Caco-2 (cell line): ENCODE data around the gene ELAVL3. TPM values are rescaled to one million over a fixed set of nuclear protein-coding genes. Genes with fewer than 3 reads are reported as not detected.

ENCODE experiments used
- BruUV-seq: library from RNA; stranded (reverse); fragments of 400-500 nt; replicated peaks from 2 replicates; lab custom pipeline; 2021; lab: Mats Ljungman, UMichigan
- CTCF ChIA-PET: fragments of 300-600 bp; sonication (Branson Sonifier 250); formaldehyde crosslinking; loops from one replicate; lab custom pipeline; 2022; ENCODE audit warnings: antibody characterized with exemption; lab: Charles Lee
- POLR2A ChIA-PET: fragments of 300-600 bp; sonication (Branson Sonifier 250); formaldehyde crosslinking; loops from one replicate; lab custom pipeline; 2022; ENCODE audit warnings: antibody characterized with exemption; lab: Charles Lee
- DNase-seq, 2 experiments: peaks; one replicate each; pipeline versions ENCODE4 v3.0.0 to v3.0.0-alpha.2; 2020 to 2022
- H3K27me3 ChIP-seq: replicated peaks from 2 replicates; pipeline ENCODE4 v1.6.0; 2011; ENCODE audit warnings: low read length; ENCODE audit not compliant: control insufficient read depth, insufficient read depth
- H3K36me3 ChIP-seq: 2 replicates; pipeline ENCODE4 v1.5.1; 2011; ENCODE audit warnings: low read length; ENCODE audit not compliant: control insufficient read depth, insufficient read depth
- H3K4me1 ChIP-seq: fragments of 250-450 bp; sonication (Bioruptor Pico); 2 replicates; pipeline ENCODE4 v1.5.1; 2020; ENCODE audit warnings: mild to moderate bottlenecking
- H3K4me3 ChIP-seq: 2 replicates; pipeline ENCODE4 v1.5.1; 2011; ENCODE audit warnings: low read depth, mild to moderate bottlenecking, control low read depth, low read length
- H3K9me3 ChIP-seq: fragments of 250-450 bp; sonication (Bioruptor Pico); 2 replicates; pipeline ENCODE4 v1.5.1; 2020; ENCODE audit warnings: mild to moderate bottlenecking, moderate library complexity
- H3K27ac Mint-ChIP-seq: one replicate; pipeline ENCODE4 v1.8.0; 2022; ENCODE audit warnings: mixed read lengths; ENCODE audit not compliant: unreplicated experiment
- H3K27me3 Mint-ChIP-seq: one replicate; pipeline ENCODE4 v1.8.0; 2022; ENCODE audit warnings: mixed read lengths; ENCODE audit not compliant: insufficient read depth, unreplicated experiment
- H3K36me3 Mint-ChIP-seq: one replicate; pipeline ENCODE4 v1.8.0; 2022; ENCODE audit warnings: mild to moderate bottlenecking, mixed read lengths; ENCODE audit not compliant: insufficient read depth, unreplicated experiment
- H3K4me1 Mint-ChIP-seq: one replicate; pipeline ENCODE4 v1.8.0; 2022; ENCODE audit warnings: low read depth, mixed read lengths; ENCODE audit not compliant: unreplicated experiment
- H3K4me3 Mint-ChIP-seq: one replicate; pipeline ENCODE4 v1.8.0; 2022; ENCODE audit warnings: mild to moderate bottlenecking, moderate library complexity, mixed read lengths; ENCODE audit not compliant: unreplicated experiment
- H3K9me3 Mint-ChIP-seq: one replicate; pipeline ENCODE4 v1.8.0; 2022; ENCODE audit warnings: mixed read lengths; ENCODE audit not compliant: unreplicated experiment
- CTCF ChIP-seq, 2 experiments: fragments of 200-600 bp in 1 of 2; IDR thresholded peaks; 1 replicate in 1 of 2; 2 replicates in 1 of 2; pipeline versions ENCODE4 v1.5.1 to v1.8.0; 2011 to 2022; ENCODE audit warnings: antibody characterized with exemption in 1 of 2, control low read depth in 1 of 2, inconsistent platforms in 1 of 2, low read depth in 1 of 2, low read length in 1 of 2, mild to moderate bottlenecking in 1 of 2, moderate library complexity in 1 of 2; ENCODE audit not compliant: insufficient read depth in 1 of 2, severe bottlenecking in 1 of 2, unreplicated experiment in 1 of 2
- intact Hi-C: fragments of 100-400 bp; cut with micrococcal nuclease; formaldehyde crosslinking; loops from one replicate; pipeline ENCODE4 v1.10.0; 2022; ENCODE audit not compliant: unreplicated experiment
- total RNA-seq: library from RNA; stranded (reverse); gene quantifications from 2 replicates; pipeline ENCODE4 v1.2.3, GENCODE V29; 2022

Gene ELAVL3
- total RNA-seq, 1 experiment from 2014 or later = not detected

DNA sequence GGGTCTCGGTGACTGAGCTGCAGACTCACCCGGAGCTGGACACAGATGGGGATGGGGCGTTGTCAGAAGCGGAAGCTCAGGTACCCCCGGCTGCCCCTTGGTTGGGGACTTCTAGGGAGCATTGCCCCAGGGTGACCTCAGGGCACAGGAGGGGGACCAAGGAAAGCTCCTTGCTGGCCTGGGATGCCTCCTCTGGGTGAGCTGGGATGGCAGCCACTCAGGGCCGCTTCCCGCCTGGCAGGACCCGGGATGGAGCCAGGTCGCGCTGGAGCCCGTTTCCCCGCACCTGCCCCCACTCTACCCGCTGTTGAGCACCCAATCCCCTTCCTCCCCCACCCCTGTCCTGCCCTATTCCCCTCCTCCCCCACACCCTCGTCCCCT lies 34.6 kb downstream of the ELAVL3 start:
- no TSS peak for BruUV-seq
- Mint-ChIP-seq H3K27ac (no peak overlapping the region), H3K9me3 (no peaks in the 10 kb centered on the region), H3K36me3 (peaks cover 60% of the 10 kb centered on the region), H3K4me1 (no peaks in the 10 kb centered on the region), H3K27me3 (no peaks in the 10 kb centered on the region), H3K4me3 (no peak overlapping the region)
- intact Hi-C loops = no loop called here
- ChIA-PET CTCF (interaction anchor here (0.9 to 1.6 kb wide), 3 partner anchors 11 to 65 kb away, joined by 3 to 12 read pairs (median 3); partner anchors contain the start of gene ODAD3), POLR2A (interaction anchor here (0.9 kb wide), 1 partner anchor 65 kb away, joined by 4 read pairs; no protein-coding TSS in a partner anchor)
- H3K36me3 ChIP-seq = peaks cover 2% of the 10 kb centered on the region
- H3K4me3 ChIP-seq = no peak overlapping the region
- no peaks in the 10 kb centered on the region for H3K4me1 ChIP-seq
- no peaks in the 10 kb centered on the region for H3K9me3 ChIP-seq
- TF ChIP-seq CTCF (IDR thresholded peaks at IDR 0.05; ENCODE audit: insufficient read depth in 1 of 2, low read depth in 1 of 2, low read length in 1 of 2, severe bottlenecking in 1 of 2, unreplicated experiment in 1 of 2) = no peak
- H3K27me3 ChIP-seq = no peaks in the 10 kb centered on the region
- DNase-seq = no peak

DNA sequence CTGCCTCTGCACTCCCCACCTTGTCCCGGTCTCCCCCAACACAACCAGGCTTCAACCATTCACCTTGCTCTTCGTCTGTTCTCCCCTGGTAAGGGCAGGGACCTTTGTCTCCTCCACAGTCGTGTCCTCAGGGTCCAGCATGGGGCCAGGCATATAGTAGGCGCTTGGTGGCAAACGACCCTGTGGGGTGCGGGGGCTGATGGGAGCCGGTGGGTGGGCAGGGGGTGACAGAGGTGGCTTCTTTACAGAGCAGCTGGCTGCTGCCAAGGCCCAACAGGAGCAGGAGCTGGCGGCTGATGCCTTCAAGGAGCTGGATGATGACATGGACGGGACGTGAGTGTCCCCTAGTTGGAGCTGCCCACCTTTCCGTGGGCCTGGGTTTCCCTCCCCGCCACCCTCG lies 35.7 kb downstream of the ELAVL3 start:
- ChIA-PET CTCF (interaction anchor here (0.6 to 1.6 kb wide), 4 partner anchors 10 to 151 kb away, joined by 3 to 12 read pairs (median 3); partner anchors contain the start of gene ODAD3), POLR2A (no interaction called here)
- no TSS peak for BruUV-seq
- Mint-ChIP-seq H3K4me3 (no peak overlapping the region), H3K4me1 (no peaks in the 10 kb centered on the region), H3K27me3 (no peaks in the 10 kb centered on the region), H3K27ac (no peak overlapping the region), H3K9me3 (no peaks in the 10 kb centered on the region), H3K36me3 (peaks cover 66% of the 10 kb centered on the region)
- Histone ChIP-seq H3K27me3 (no peaks in the 10 kb centered on the region), H3K4me1 (no peaks in the 10 kb centered on the region), H3K9me3 (no peaks in the 10 kb centered on the region), H3K36me3 (peaks cover 2% of the 10 kb centered on the region), H3K4me3 (no peak overlapping the region)
- DNase-seq = no peak
- intact Hi-C loops = no loop called here
- no peak for TF ChIP-seq CTCF (IDR thresholded peaks at IDR 0.05; ENCODE audit: insufficient read depth in 1 of 2, low read depth in 1 of 2, low read length in 1 of 2, severe bottlenecking in 1 of 2, unreplicated experiment in 1 of 2)

GRCh38 chr19:11444059-11444458 lies 36.8 kb downstream of the ELAVL3 start:
- Histone ChIP-seq H3K4me1 (no peaks in the 10 kb centered on the region), H3K9me3 (no peaks in the 10 kb centered on the region), H3K36me3 (peaks cover 2% of the 10 kb centered on the region), H3K27me3 (no peaks in the 10 kb centered on the region), H3K4me3 (no peak overlapping the region)
- no TSS peak for BruUV-seq
- peaks cover 59% of the 10 kb centered on the region for H3K36me3 Mint-ChIP-seq
- DNase-seq = no peak
- intact Hi-C loops = no loop called here
- H3K4me3 Mint-ChIP-seq = no peak overlapping the region
- POLR2A ChIA-PET = no interaction called here
- no peaks in the 10 kb centered on the region for H3K9me3 Mint-ChIP-seq
- H3K4me1 Mint-ChIP-seq = no peaks in the 10 kb centered on the region
- H3K27me3 Mint-ChIP-seq = no peaks in the 10 kb centered on the region
- TF ChIP-seq CTCF (IDR thresholded peaks at IDR 0.05; ENCODE audit: insufficient read depth in 1 of 2, low read depth in 1 of 2, low read length in 1 of 2, severe bottlenecking in 1 of 2, unreplicated experiment in 1 of 2) = no peak
- H3K27ac Mint-ChIP-seq = no peak overlapping the region
- CTCF ChIA-PET = interaction anchor here (0.6 to 1.0 kb wide), 2 partner anchors 63 to 153 kb away, joined by 4 to 5 read pairs; no protein-coding TSS in a partner anchor
